H1 (cell line): ENCODE results near the gene GRK3. TPM values are rescaled to one million over a fixed set of nuclear protein-coding genes. Genes with fewer than 3 reads are reported as not detected.
"Not testable (repeated sequence)": the region's sequence is repeated elsewhere in the genome, so short reads cannot be mapped to it uniquely, and the experiment has no call there.

Experiments used
- CTCF ChIA-PET: fragments of 300-600 bp; sonication (Branson Sonifier 250); formaldehyde crosslinking; loops from one replicate; lab custom pipeline; 2021; ENCODE audit not compliant: partially characterized antibody; lab: Charles Lee
- POLR2A ChIA-PET: fragments of 300-600 bp; sonication (Branson Sonifier 250); formaldehyde crosslinking; loops from one replicate; lab custom pipeline; 2021; ENCODE audit warnings: inconsistent platforms; ENCODE audit not compliant: partially characterized antibody; lab: Charles Lee
- DNase-seq, 2 experiments: peaks; one replicate each; pipeline versions ENCODE4 v3.0.0 to v3.0.0-alpha.2; 2010 to 2022; ENCODE audit warnings: low spot score in 2 of 2, low read depth in 1 of 2, mixed read lengths in 1 of 2
- FAIRE-seq: peaks from 2 replicates; lab custom pipeline; 2011; peaks lifted over from hg19 to GRCh38; lab: Jason Lieb, UNC
- H2AFZ ChIP-seq: 2 replicates; pipeline ENCODE4 v1.8.1; 2012; ENCODE audit warnings: low read length, inconsistent platforms
- H2AK5ac ChIP-seq: 2 replicates; pipeline ENCODE4 v1.6.1; 2013; ENCODE audit warnings: low read depth, low read length
- H2BK120ac ChIP-seq: replicated peaks from 2 replicates; pipeline ENCODE3; 2013; ENCODE audit warnings: low read depth, low read length, inconsistent platforms
- H2BK12ac ChIP-seq: 2 replicates; pipeline ENCODE4 v1.6.1; 2013; ENCODE audit warnings: low read depth, low read length
- H2BK15ac ChIP-seq: 2 replicates; pipeline ENCODE4 v1.6.1; 2013; ENCODE audit warnings: low read length
- H2BK20ac ChIP-seq: 2 replicates; pipeline ENCODE4 v1.6.1; 2013; ENCODE audit warnings: low read length
- H2BK5ac ChIP-seq: 2 replicates; pipeline ENCODE4 v1.6.1; 2013; ENCODE audit warnings: low read depth, low read length
- H3K14ac ChIP-seq: 2 replicates; pipeline ENCODE4 v1.6.1; 2013; ENCODE audit warnings: inconsistent platforms; ENCODE audit not compliant: insufficient read length
- H3K18ac ChIP-seq: 2 replicates; pipeline ENCODE4 v1.6.1; 2013; ENCODE audit warnings: low read length; ENCODE audit errors: extremely low read depth
- H3K23ac ChIP-seq: 2 replicates; pipeline ENCODE4 v1.6.1; 2013; ENCODE audit warnings: inconsistent platforms; ENCODE audit not compliant: insufficient read length
- H3K23me2 ChIP-seq: 2 replicates; pipeline ENCODE4 v1.6.1; 2013; ENCODE audit warnings: low read depth, low read length
- H3K27ac ChIP-seq: 2 replicates; pipeline ENCODE4 v1.6.1; 2011; ENCODE audit warnings: low read depth, low read length, inconsistent platforms
- H3K27me3 ChIP-seq, 4 experiments: replicated peaks in 1 of 4; 1 replicate in 1 of 4; 2 replicates in 3 of 4; pipeline versions ENCODE4 v1.6.1 to v1.8.1; 2011 to 2013; ENCODE audit warnings: low read length in 3 of 4, mild to moderate bottlenecking in 3 of 4, inconsistent platforms in 2 of 4, mixed read lengths in 2 of 4, moderate library complexity in 1 of 4; ENCODE audit not compliant: control insufficient read depth in 3 of 4, insufficient read depth in 3 of 4; ENCODE audit errors: extremely low read depth in 1 of 4
- H3K36me3 ChIP-seq, 4 experiments: 2 replicates each; pipeline versions ENCODE4 v1.6.1 to v1.8.1; 2011 to 2013; ENCODE audit warnings: mild to moderate bottlenecking in 4 of 4, low read length in 3 of 4, moderate library complexity in 2 of 4, control low read depth in 1 of 4, inconsistent platforms in 1 of 4; ENCODE audit not compliant: insufficient read depth in 4 of 4, control insufficient read depth in 2 of 4
- H3K4ac ChIP-seq: replicated peaks from 2 replicates; pipeline ENCODE3; 2013; ENCODE audit warnings: low read length, low read depth, mixed read lengths, inconsistent platforms; ENCODE audit not compliant: insufficient read length
- H3K4me1 ChIP-seq, 4 experiments: replicated peaks in 1 of 4; 1 replicate in 1 of 4; 2 replicates in 3 of 4; pipeline versions ENCODE4 v1.6.1 to v1.8.1; 2011 to 2013; ENCODE audit warnings: low read length in 3 of 4, inconsistent platforms in 2 of 4, mixed read lengths in 1 of 4; ENCODE audit not compliant: insufficient read depth in 4 of 4, control insufficient read depth in 3 of 4
- H3K4me2 ChIP-seq, 2 experiments: 2 replicates each; pipeline versions ENCODE4 v1.6.1 to v1.8.1; 2011 to 2013; ENCODE audit warnings: low read depth in 2 of 2, low read length in 2 of 2, control low read depth in 1 of 2, inconsistent platforms in 1 of 2, mild to moderate bottlenecking in 1 of 2; ENCODE audit not compliant: insufficient read depth in 1 of 2
- H3K4me3 ChIP-seq, 4 experiments: fragments of 200-600, 300-600 bp in 1 of 4; sonication (generic), shearing (Covaris generic), sonication (Bioruptor Twin) in 1 of 4; 2 replicates each; pipeline versions ENCODE4 v1.5.1 to v1.8.1; 2011 to 2016; ENCODE audit warnings: low read length in 4 of 4, low read depth in 3 of 4, control low read depth in 2 of 4, inconsistent platforms in 2 of 4, mild to moderate bottlenecking in 2 of 4, mixed read lengths in 1 of 4, moderate library complexity in 1 of 4; ENCODE audit not compliant: insufficient read depth in 2 of 4; ENCODE audit errors: extremely low read depth in 1 of 4
- H3K56ac ChIP-seq: replicated peaks from 2 replicates; pipeline ENCODE3; 2013; ENCODE audit warnings: low read depth, mild to moderate bottlenecking, mixed read lengths, low read length, inconsistent platforms; ENCODE audit not compliant: insufficient read length
- H3K79me1 ChIP-seq: 2 replicates; pipeline ENCODE4 v1.6.1; 2013; ENCODE audit warnings: low read depth, low read length, control low read depth
- H3K79me2 ChIP-seq, 2 experiments: 2 replicates each; pipeline versions ENCODE4 v1.6.1 to v1.8.1; 2012 to 2013; ENCODE audit warnings: low read length in 2 of 2, mild to moderate bottlenecking in 2 of 2, inconsistent platforms in 1 of 2; ENCODE audit not compliant: insufficient read depth in 2 of 2, control insufficient read depth in 1 of 2
- H3K9ac ChIP-seq, 4 experiments: replicated peaks in 1 of 4; 1 replicate in 1 of 4; 2 replicates in 3 of 4; pipeline versions ENCODE4 v1.6.1 to v1.8.1; 2011 to 2013; ENCODE audit warnings: low read depth in 3 of 4, low read length in 3 of 4, control low read depth in 2 of 4, mild to moderate bottlenecking in 2 of 4, moderate library complexity in 2 of 4, inconsistent platforms in 1 of 4; ENCODE audit errors: extremely low read depth in 1 of 4
- H3K9me3 ChIP-seq, 2 experiments: 2 replicates each; pipeline versions ENCODE4 v1.6.1 to v1.8.1; 2012 to 2013; ENCODE audit warnings: mild to moderate bottlenecking in 2 of 2, moderate library complexity in 2 of 2, control low read depth in 1 of 2, inconsistent platforms in 1 of 2, low read depth in 1 of 2, low read length in 1 of 2, mixed read lengths in 1 of 2; ENCODE audit not compliant: insufficient read depth in 2 of 2
- H4K20me1 ChIP-seq, 2 experiments: replicated peaks in 1 of 2; 2 replicates each; pipeline versions ENCODE3 to v1.8.1; 2011 to 2013; ENCODE audit warnings: inconsistent platforms in 2 of 2, low read length in 2 of 2, mild to moderate bottlenecking in 1 of 2; ENCODE audit not compliant: insufficient read depth in 2 of 2, control insufficient read depth in 1 of 2
- H4K5ac ChIP-seq: 2 replicates; pipeline ENCODE4 v1.6.1; 2013; ENCODE audit warnings: low read length, low read depth, mixed read lengths, inconsistent platforms; ENCODE audit not compliant: insufficient read length
- H4K8ac ChIP-seq: 2 replicates; pipeline ENCODE4 v1.8.0; 2013; ENCODE audit warnings: mild to moderate bottlenecking, moderate library complexity, low read length, inconsistent platforms; ENCODE audit not compliant: insufficient read depth; ENCODE audit errors: extremely low read depth
- H4K91ac ChIP-seq: replicated peaks from 2 replicates; pipeline ENCODE3; 2013; ENCODE audit warnings: low read length, mixed read lengths, inconsistent platforms; ENCODE audit not compliant: insufficient read length
- WGBS, 2 experiments: shearing (Covaris generic) in 1 of 2; methylation state at CpG; one replicate each; pipeline versions ENCODE4 v1.1.6 to v1.1.7; 2013 to 2015; ENCODE audit warnings: low lambda C conversion rate in 2 of 2, mixed read lengths in 2 of 2, inconsistent platforms in 1 of 2, low coverage in 1 of 2, missing lambda C conversion rate in 1 of 2; ENCODE audit not compliant: insufficient replicate concordance in 2 of 2, insufficient coverage in 1 of 2, insufficient read length in 1 of 2; ENCODE audit errors: extremely low coverage in 1 of 2, missing lambda C conversion rate in 1 of 2; 5-methylcytosine and 5-hydroxymethylcytosine counted together
- polyA plus RNA-seq, 7 experiments: library from polyadenylated mRNA; depleted of rRNA in 3 of 7; stranded (reverse) in 5 of 7; unstranded in 2 of 7; fragments of >200 nt in 5 of 7; fragments of 200-250 nt in 2 of 7; gene quantifications; 1 replicate in 5 of 7; 2 replicates in 1 of 7; 4 replicates in 1 of 7; pipeline versions ENCODE4 v1.2.1 to v1.2.3, GENCODE V29; 2011 to 2013; ENCODE audit warnings: missing spikeins in 2 of 7, mixed read lengths in 2 of 7
- total RNA-seq: library from RNA; stranded (reverse); fragmentation: NEBNext Ultra II Directional; extraction: Animal tissue kit (Norgen Biotek cat#: 25700); gene quantifications from 2 replicates; pipeline ENCODE4 v1.2.1, GENCODE V29; 2021

Gene GRK3
- total and polyA plus RNA-seq, 2 of the 8 experiments (the other 6 are each of a cell fraction or from before 2014, with no cell fraction given): 7.5 to 35.3 TPM

DNA sequence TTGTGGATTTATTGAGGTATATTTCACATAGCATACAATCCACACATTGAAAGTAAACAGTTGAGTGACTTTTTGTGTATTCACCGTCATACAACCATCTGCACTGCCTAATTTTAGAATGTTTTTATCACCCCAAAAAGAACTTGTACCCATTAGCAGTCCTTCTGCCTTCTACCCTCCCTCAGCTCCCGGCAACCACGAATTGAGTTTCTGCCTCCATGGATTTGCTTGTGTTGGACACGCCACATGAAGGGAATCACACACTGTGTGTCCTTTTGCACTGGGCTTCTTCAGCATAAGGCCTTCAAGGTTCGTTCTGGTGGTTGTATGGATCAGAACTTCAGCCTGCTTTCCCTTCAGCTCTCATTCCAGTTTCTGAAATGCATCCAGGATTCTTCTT lies 41.1 kb downstream of the GRK3 start:
- H3K27ac ChIP-seq, FAIRE-seq, H3K23ac ChIP-seq, H4K5ac ChIP-seq, H2AFZ ChIP-seq, H3K4me3 ChIP-seq, H3K14ac ChIP-seq, H3K79me1 ChIP-seq, H2BK20ac ChIP-seq, H2AK5ac ChIP-seq, H3K4me2 ChIP-seq, CTCF ChIA-PET, H4K91ac ChIP-seq, H3K56ac ChIP-seq, H3K9me3 ChIP-seq, H3K18ac ChIP-seq, H2BK12ac ChIP-seq, H3K9ac ChIP-seq, H3K23me2 ChIP-seq, H2BK120ac ChIP-seq, DNase-seq, POLR2A ChIA-PET, H2BK15ac ChIP-seq, H3K27me3 ChIP-seq, H3K79me2 ChIP-seq, H3K4me1 ChIP-seq, H3K4ac ChIP-seq, H2BK5ac ChIP-seq, H4K20me1 ChIP-seq, H4K8ac ChIP-seq, H3K36me3 ChIP-seq: not testable (repeated sequence)
- WGBS, 2 experiments: 93% methylated on average over 5 of the region's 5 CpGs; no CpG with 5 or more reads in 1 of the 2 experiments

DNA sequence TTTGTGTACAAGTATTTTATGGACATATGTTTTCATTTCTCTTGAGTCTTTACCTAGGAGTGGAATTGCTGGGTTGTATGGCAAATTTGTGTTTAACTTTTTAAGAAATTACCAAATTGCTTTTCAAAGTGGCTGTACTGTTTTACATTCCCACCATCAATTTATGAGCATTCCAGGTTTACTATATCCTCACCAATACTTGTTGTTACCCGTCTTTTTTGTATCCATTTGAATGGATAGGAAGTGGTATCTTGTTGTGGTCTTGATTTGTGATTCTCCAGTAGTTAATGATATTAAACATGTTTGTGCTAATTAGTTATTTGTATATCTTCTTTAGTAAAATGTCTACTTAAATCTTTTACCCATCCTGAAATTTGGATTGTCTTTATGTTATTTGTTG lies 46.8 kb downstream of the GRK3 start:
- H3K9ac ChIP-seq, H2AFZ ChIP-seq, POLR2A ChIA-PET, H3K36me3 ChIP-seq, H3K4me2 ChIP-seq, H3K4me1 ChIP-seq, H3K27ac ChIP-seq, FAIRE-seq, H3K23me2 ChIP-seq, H3K56ac ChIP-seq, H2BK12ac ChIP-seq, H2AK5ac ChIP-seq, H4K20me1 ChIP-seq, H3K14ac ChIP-seq, DNase-seq, H3K79me1 ChIP-seq, H3K27me3 ChIP-seq, H3K4me3 ChIP-seq, H2BK15ac ChIP-seq, H4K8ac ChIP-seq, H2BK20ac ChIP-seq, H3K4ac ChIP-seq, H3K18ac ChIP-seq, H4K91ac ChIP-seq, H3K9me3 ChIP-seq, H2BK5ac ChIP-seq, H2BK120ac ChIP-seq, H4K5ac ChIP-seq, H3K79me2 ChIP-seq, H3K23ac ChIP-seq: not testable (repeated sequence)
- CTCF ChIA-PET: interaction anchor here (0.6 kb wide), 1 partner anchor 25 kb away, joined by 3 read pairs; no protein-coding TSS in a partner anchor
- WGBS, 2 experiments: 100% methylated on average over 1 of the region's 1 CpG; no CpG with 5 or more reads in 1 of the 2 experiments
